GM18517 (cell line): ENCODE results near the gene PARD3.
"Not testable (repeated sequence)": the region's sequence is repeated elsewhere in the genome, so short reads cannot be mapped to it uniquely, and the experiment has no call there.

ENCODE experiments used
- ATAC-seq: cut with Tn5 transposase; IDR thresholded peaks from one replicate; pipeline ENCODE4 v1.9.1; 2021; ENCODE audit warnings: mild to moderate bottlenecking, moderate library complexity; ENCODE audit not compliant: unreplicated experiment

The PARD3 gene

DNA sequence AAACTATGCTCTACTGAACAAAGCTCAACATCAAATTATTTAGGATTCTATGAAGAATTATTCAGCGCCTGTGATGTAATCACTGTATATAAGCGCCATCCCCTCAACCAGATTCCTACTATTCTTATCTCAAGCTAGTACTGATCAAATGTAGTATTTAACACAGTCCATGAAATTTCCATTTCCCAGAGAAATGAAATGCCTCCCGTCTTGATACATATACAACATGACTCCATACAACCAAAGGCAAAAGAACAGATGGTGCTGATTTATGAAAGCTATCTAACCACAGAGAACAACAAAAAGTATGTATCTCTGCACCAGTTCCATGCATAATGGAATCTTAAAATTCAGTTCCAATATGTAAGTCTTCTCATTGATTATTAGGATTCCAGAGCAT lies 406.1 kb downstream of the PARD3 start:
- ATAC-seq: no peak

DNA sequence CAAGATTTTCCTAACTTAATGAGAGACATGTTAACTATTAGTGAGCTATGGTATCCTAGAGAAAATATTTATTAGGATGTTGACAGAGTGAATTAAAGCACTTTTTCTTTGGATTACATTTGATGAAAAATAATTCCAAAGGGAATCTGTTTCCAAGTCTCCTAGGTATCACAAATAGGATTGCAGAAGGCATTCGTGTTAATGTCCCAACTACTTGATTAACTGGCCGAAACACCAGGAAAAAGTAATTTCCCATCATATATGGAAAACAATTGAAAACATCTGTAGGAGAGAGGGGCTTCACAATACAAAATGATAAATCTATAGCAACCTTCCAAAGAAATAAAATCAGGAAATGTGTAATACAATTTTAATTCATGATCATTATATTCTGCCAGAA lies 406.7 kb downstream of the PARD3 start:
- ATAC-seq: no peak

DNA sequence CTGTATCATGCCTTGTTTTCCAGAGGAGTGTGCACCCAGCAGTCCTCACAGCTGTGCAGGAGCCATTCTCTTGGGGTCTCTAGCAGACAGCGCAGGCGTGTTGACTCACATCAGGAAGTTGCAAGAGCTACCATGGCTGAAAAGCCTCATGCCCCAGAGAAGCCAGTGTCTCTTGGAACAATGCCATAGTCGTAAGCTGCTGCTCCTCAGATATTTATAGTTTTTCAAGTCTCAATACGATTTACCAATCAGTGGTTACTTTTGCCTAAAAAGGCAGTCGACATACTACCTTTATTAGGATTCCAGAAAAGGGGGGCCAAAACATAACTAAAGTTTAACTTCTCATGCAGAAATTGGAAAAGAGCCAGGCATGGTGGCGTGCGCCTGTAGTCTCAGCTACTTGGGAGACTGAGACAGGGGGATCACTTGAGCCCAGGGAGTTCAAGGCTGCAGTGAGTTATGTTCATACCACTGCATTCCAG lies 407.7 kb downstream of the PARD3 start:
- ATAC-seq: no peak

DNA sequence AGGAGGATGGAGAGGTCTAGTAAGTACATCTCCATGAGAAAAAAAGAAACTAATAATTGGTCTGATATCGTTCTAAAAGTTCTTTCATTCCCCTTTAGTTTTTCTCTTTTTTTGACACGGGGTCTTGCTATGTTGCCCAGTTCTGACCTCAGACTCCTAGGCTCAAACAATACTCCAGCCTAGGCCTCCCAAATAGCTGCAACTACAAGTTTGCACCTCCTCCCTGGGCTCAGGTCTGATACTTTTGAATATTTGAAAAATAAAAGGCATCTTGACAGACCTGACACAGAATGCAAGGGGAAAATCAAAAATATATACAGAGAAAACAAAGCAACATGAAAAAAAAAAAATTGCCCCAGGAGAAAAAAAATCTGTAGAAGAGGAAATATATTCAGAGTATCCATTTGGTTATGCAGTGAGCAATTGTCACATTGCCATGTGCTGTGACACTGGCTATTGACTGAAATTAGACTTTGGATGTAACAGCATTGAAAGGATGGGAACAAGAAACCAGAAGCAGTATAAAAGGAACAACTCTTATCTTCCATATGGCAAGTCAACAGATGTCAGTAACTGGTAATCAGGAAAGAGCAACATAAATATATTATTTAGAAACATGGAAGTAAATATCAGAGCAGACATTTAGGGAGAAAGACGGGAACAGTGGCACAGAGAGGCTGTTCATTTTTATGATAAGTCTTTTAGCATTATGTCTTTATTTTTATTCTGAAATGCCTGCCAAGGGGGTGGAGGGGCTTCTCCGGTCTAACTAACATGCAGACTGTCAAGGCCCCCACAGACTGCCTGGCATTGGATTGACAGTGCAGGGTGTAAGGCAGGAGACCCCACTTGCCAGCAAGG lies 408.4 kb downstream of the PARD3 start:
- ATAC-seq: no peak

DNA sequence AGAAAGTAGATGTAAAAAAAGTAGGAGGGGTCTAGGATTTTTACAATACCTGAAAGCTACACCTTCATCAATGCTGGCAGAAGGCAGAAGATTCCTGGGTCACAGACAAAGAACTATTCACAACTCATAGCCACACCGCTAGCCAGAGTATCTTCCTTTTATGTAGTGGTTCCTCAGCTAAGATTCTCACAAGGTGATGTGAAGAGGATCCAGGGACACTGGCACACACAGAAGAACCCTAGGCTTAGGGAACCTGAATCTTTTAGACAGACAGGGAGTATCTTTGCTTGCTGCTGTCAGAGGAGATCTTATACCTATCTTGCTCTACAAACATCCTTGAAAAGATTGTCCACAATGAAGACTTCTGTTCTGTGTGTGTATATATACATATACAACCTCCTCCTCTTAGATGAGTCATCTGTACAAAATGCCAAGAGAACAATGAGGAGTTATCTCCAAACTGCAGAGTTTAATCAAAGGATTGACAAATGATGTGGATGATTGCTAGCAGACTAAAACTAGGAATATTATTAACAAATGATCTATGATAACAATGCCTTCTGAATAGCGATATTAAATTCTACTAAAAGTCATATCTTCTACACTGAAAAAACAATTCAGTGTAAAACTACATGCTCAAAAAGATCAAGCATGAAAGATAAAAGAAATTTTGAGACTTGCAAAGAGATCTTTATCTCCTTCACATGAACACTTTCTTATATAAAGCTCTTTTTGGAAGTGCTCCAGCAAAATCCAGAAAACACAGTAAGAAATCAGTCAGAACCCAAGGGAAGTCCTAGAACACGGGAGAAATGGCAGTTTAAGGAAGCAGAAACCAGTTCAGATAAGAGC lies 409.3 kb downstream of the PARD3 start:
- no peak for ATAC-seq

DNA sequence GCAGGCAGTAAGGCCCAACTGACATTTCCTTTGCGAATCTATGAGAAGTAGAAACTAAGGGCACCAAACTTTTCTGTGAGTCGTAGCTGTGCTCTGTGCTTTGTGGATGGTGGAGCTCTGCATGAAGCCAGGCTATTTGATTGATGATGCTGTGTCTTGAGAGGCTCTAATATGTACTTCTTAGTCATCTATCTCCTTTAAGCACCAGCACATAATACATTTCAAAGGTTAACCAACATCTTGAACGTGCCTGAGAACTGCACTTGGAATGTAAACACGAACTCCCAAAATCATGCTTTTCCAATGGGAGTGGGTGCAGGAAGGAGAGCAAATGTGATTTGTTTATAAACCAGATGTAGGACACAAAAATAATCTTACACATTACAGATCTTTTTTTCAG lies 411.6 kb downstream of the PARD3 start:
- ATAC-seq: no peak

DNA sequence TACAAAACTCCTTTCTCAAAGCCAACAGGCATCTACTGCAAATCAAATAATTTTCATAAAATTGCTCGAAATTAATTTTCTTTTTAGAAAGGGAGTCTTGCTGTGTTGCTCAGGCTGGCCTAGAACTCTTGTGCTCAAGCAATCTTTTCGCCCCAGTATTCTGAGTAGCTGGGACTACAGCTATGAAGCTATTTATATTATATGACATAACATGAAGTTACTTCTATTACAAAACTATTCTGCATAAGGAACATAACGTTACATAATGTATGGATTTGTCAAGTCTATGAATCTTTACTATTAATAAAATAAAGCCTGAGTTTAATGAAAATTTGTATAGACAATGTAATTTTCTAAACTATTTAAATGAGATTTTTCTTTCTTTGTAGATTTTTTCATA lies 415.0 kb downstream of the PARD3 start:
- ATAC-seq: no peak

DNA sequence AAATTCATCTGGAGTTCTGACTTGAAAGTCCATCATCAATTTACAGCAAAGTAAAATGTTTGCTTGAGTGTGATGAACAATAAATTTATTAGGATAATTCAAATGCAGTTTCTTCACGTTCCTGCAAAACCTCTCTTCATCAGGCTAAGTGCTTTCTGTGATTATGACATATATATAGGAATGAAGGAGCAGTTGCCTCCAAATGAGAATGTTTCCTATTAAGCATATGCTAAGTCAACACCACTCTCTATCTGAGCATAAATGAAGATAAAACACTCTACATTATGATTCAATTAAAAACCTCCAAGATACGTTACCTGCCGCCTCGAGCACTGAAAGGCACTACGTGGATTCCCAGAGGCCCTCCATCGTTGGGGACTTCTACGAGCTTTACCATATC lies 416.1 kb downstream of the PARD3 start:
- ATAC-seq: no peak

DNA sequence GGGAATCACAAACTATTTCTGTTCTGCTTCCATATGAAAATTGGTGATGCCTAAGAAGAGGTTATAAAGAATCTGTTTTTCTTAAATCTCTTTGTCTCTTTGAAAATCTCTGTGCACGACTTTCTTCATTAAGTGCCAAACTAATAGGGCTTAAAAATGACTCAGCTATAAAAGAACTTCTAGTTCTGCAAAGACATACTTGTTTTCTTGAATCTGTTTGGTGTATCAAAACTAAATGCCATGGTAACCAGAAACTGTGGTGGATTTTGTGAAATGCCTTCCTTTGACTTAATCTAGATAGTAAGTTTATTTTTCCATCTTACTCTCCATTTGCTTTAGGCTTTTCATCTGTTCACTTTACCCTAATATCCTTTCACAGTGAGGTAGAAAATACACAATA lies 417.8 kb downstream of the PARD3 start:
- ATAC-seq: no peak

DNA sequence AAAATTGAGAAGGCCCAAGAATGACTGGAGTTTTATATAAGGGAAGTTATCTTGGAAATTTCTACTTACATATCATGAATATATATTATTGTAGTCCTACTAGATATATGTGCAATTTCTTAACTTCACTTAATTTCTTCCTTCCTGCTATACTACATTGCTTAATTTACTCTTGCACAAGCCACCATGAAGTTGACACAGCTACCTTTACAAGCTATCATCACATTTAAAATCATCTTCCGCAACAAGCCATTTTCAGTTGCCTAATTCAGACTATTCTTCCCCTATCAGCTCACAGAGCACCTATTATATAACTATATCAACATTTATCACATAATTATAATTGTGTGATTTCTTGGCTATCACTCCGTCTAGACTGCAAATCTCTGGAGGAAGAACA lies 418.4 kb downstream of the PARD3 start:
- ATAC-seq: no peak

DNA sequence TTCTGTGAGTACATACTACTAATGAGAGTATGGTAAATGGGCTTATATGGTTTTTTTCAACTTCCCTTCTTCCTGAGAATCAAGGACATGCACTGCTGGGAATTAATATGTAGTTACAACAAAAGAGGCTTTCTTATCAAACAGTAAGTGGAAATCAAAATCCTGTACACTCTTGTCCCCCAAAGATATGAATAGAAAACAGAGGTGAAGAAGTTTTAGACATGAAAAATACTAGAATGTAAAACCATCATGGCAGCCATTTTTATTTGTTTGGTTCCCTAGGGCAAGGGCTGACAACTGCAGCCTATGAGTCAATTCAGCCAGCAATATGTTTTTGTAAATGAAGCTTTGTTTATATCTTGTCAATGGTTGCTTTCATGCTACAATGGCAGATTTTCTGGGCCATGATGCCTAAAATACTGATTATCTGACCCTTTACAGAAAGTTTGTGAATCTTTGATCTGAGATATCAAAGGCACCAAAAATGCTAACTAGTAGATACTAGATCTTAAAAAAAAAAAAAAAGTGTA lies 422.4 kb downstream of the PARD3 start:
- ATAC-seq: no peak

DNA sequence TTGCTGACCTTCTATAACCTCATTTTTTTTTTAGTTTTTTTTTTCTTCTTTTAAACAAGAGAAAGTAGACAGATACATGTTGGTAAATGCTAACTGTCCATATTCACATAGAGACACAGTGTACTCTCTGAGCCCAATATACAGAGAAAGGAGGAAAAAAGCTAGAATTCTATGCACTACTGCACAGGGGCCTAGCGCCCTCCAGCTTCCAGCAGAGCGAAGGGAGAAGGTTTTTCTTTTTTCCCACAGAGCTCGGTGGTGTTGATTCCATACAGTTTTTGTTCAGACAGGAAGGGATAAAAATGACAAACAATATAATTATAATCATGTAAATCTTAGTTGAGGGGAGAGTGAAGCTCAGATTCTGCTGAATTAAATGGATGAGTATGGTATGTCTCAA lies 423.9 kb downstream of the PARD3 start:
- not testable (repeated sequence) for ATAC-seq

DNA sequence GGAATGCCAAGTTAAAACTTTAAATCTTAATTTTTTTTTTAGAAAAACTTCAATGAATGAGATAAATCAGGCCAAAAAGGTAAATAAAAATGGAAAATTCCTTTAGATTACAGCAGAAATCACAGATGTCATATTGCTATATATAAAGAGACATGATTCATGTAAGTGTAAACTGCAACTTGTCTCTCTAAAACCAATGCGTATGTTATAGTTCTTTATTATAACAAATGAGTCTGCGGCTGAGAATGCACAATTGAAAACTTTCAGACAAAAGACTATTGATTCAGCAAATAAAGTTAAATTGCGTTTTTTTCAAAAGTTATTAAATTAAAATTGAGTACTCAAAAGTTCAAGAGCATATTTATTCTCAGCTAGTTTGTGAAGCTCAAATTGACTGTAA lies 425.3 kb downstream of the PARD3 start:
- ATAC-seq: no peak

DNA sequence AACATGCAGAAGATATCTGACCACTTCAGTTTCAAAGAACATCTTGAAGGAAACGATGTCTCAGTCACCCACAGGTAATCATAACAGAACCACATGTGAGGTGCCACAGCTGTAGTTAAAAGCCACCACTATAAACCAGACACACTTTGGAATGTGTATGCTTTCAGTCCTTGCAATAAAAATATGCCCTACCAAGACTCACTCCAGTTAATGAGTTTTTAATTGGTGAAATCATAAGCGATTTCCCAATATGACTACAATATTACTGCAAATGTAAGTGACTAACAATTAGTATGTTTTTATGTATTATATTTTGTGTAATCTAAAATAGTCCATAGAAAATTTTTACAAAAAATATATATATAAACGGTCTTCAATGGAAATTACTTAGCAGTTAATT lies 428.2 kb downstream of the PARD3 start:
- no peak for ATAC-seq

DNA sequence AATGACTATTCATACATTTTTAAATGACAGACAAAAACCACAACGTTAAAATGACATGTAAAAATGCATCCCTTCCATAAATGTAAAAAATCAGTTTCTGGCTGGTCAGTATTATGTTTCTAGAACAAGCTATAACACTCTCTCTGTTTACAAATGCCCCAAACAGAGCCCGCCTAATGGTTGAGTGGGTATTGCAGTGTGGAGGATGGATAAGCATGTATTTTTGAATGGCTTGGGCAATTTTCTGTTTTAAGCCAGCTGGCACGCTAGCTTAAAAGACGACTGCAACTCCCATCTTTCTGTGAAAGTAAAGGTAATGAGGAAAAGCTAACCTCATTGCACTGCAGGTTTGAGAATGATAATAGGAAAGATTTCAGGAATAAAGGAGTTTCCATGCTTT lies 430.7 kb downstream of the PARD3 start:
- ATAC-seq: no peak

DNA sequence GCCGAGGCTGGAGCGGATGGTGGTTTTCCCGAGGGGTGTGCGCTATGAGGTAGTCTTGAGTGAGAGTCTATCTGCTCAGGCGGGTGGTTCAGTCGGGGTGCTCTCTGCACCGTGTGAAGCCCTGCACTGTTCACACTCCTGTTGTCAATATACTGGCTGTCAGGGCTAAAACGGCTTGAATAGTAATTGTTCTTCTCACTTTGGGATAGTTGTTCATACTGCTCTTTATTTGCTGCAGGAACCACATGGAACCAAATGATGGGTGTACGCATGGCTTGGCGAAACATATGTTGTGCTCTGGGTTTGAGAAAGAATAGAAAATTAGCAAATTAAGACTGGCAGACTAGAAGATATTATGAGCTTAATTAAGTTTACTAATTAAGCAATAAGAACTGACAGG lies 432.5 kb downstream of the PARD3 start:
- ATAC-seq: no peak

DNA sequence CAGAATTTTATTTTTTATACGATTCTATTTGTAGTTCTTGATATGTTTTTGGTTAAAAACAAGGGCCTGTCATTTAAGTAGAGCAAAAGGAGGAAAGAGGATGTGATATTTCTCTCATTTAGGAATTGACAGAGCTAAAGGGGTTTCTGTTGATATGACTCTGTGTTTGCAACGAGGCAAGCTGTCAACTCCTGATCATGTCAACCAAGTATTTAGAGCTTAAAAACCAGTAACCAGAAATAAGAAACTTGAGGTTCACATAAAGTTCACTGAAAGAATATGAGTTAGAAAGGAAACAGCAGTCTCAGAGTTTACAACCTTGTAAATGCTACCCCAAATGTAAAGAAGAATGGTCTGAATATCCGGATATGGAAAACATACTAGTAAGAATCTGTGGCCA lies 434.2 kb downstream of the PARD3 start:
- no peak for ATAC-seq

DNA sequence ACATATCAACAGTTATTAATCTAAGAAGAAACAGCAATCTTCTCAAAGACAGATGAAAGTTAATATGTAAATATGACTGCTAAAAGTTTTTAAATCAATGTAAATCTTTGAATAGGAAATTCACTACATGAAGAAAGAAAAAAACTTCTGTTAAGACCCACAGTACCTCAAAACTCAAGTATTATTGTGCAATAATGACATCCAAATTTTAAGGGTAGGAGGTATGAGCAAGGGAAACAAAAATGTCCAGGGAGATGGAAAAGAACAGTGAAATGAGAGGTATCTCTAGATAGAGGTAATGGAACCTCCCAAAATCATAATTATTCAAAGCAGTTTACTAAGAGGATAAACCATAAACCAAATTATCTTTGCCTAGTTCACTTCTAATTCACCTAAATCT lies 436.8 kb downstream of the PARD3 start:
- no peak for ATAC-seq

DNA sequence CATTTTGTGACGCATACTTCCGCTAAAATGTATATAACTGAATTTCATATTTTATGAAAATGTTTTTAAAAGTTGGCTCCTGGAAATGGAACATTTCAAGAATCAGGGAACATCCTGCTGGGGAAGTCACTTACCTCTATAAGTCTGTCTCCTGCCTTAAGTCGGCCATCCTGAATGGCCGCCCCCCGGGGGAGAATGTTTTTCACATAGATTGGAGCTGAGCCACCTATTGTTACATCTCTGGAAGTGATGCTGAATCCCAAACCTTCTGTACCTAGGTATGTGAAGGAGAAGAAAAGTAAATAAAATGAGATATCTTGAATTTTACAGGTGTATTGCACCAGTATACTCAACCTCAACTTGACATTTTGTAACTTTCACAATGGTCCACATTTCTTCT lies 437.3 kb downstream of the PARD3 start:
- ATAC-seq: no peak

DNA sequence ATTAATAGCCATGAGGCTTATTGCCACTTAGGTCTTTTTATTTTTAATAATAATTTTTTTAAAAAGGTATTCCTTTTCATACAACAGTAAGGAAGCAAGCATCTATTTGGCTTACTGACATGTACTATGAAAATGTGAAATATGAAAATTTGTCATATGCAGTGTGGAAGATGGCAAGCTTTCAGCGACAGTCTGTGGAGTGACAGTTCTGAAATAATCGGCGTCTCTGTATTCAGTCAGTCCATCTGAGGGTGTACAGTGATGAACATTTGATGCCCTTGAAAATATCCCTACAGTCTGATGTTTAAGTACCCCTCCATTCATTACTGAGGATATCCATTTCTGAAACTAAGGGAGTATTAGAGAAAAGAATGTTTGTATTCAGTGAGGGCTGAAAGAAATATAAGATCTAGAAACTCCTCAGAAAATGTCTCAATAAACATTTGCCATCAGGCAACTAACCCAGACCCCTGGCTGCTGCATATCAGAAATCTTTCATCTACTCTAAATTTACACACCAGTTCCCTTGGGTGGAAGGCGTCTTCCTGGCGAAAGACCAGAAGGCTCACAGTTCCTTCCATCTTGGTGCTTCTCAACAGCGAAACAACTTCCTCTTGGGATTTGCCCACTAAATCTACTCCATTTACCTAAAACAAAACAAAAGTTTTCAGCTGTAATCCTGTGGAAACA lies 440.6 kb downstream of the PARD3 start:
- no peak for ATAC-seq

DNA sequence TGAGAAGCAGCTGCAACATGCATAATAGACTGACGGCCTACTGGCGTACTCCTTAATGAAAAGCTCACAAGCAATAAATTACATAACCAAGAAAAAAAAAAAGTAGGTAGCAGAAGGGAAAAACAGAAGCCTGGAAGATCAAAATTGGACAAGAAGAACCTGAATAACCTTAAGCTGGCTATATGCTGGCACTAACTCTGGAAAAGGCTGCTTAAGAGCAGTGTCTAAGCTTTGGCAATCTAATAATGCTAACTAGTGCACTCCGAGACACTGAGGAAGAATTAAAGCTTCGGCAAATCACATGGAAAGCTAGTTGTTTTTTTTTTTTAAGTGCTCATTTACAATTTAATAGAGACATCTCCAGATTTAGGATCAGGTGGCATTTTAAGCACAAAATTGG lies 441.9 kb downstream of the PARD3 start:
- no peak for ATAC-seq
